ENCODE data around the gene CCDC174. TPM values are rescaled to one million over a fixed set of nuclear protein-coding genes. Genes with fewer than 3 reads are reported as not detected.
A peak's percentile ranks its signal among the peaks of the same experiment; 100 is the strongest.
"Not testable (repeated sequence)": the region's sequence is repeated elsewhere in the genome, so short reads cannot be mapped to it uniquely, and the experiment has no call there.

CCDC174 gene
- 12.6 TPM for total RNA-seq
- long read RNA-seq, transcript CCDC174-202 (11 exons, 2,942 nt), result major isoform, 12 of 12 reads
- long read RNA-seq, partial matches to known transcripts, result 0 of 12 reads
- long read RNA-seq, other reads (novel, unspliced or antisense), result 0 of 12 reads

DNA sequence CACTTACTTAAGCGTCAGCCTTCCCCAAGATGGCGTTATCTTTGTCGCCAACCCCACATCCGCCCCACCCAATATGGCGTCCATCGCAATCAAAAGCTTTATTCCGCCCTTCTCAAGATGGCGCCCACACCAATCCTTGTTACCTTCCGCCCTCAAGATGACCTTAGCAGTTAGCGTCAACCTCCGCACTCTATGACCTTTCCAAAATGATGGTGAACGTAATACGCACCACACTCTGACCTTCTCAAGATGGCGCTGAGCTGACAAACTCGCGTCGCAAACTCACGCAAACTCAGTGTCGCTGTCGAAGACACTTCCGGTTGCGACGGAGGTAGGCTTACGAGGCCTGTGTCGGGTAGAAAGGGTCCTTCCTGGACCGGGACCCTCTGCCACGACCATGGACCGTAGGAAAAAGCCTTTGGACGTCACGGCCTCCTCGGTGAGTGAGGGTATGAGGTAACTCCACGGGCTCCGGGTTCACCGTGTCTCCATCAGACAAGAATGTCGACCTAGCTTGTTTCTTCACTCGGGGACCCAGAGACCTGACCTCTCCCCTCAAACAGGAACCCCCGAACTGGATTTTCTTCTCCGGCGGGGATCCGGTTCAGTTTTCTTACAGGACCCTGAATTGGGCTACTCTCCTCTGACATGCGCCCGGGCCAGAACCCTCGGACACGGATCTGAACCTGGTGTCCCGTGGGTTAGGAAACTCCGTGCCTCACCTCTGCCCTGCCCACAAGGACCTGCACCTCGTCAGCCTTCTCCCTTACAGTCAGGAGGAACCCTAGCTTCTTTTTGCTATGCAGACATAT, at the start of gene CCDC174:
TSS of gene CCDC174 (plus strand) at position 323 of the 812 bp plus-strand sequence. CDS start at position 398, 75 bp downstream.
- intact Hi-C loops (cut with DNase I), result no loop called here
- peak; percentile 92 for DNase-seq
- ATAC-seq (ENCODE audit: poor library complexity), result peak; percentile 98

DNA sequence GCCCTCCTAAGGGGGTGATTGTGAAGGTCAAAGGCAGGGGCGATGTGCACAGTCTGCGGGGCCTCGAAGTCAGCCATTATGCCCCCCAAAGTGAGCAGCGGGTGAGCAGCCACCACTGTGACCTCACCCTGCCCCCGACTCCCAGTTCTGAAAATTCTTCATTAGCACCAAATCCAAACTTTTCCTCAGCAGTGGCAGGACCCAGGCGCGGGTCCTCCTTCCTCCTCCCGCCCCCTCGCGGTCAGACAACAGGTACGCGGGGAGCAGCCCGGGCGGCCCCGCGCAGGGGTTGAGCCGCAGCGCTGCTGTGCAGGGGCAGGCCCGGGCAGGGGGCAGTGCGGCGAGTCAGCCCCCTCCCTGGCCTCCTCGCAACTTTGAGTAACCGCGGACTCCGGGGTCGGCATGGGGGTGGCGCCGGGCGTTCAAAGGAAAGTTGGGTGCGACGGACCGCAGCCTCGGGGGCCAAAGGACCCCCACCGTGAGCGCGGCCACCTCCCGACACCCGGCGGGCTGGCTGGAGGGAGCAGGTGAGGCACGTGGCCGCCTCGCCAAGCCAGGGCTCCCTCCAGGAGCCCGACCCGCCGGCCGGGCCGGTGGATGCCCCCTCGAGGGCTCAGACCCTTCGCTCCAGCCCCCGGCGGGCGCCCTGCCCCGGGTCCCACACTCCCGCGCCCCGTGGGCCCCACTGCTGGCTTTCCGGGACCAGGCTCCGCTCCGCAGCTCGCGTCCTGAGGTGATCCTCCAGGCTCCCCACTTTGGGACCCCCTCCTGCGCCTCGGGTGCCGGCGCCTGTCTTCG, 49.4 kb upstream of the CCDC174 start:
- no peak for ATAC-seq (ENCODE audit: poor library complexity)
- intact Hi-C loops (cut with DNase I), result no loop called here
- DNase-seq, result no peak

DNA sequence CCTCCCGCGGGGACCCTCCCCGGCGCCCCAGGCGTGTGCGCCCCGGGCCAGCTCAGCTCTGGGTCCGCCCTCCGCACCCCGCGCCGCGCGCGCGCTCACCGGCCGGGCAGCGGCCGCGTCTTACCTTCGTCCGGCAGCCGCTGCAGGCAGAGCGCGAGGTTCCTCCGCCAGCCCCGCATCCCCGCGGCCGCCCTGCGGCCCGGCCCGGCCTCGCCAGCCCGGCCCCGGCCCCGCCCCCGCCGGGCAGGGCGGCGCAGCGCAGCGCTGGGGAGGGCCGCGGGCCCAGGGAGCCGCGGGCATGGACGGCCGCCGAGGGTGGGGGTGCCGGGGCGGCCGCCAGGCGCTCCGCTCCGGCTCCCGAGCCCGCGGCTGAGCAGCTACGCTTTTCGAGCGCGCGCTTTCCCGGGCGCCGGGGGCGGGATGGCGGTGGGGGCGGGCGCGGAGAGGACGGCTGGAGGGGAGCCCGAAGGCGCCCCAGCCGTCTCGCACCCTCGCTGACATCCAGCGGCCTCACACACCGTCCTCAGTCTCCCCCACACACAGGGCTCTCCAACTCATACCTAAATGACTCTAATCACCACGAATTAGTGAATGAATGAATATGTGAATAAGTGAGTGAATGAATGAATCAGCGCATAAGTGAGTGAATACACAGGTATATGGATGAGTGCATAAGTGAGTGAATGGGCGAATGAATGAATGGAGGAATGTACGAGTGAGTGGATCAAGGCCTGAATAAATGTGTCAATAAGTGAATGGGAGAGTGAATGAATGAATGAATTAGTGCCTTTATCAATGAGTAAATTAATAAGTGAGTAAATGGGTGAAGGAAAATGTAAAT, 48.5 kb upstream of the CCDC174 start:
- DNase-seq, result no peak
- intact Hi-C loops (cut with DNase I), result no loop called here
- no peak for ATAC-seq (ENCODE audit: poor library complexity)

DNA sequence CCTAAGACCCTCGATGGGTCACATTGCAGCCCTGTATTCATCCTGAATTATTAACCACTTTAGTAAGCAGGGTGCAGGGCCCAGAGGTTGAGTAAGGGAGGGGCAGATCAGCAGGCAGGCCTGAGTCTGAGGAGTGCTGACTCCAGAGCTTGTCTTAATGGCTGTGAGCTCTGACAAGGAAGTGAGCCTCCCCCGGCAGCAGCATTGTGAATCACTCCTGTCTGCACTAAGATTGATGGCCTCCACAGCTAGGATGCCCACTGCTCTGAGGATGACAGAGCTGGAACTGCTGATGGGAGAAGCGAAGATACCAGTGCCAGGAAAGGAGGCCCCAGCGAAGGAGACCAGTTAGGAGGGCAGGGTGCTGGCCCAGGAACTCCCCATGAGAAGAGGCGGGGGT, 46.5 kb upstream of the CCDC174 start:
- ATAC-seq (ENCODE audit: poor library complexity) (no peak), DNase-seq (no peak)
- intact Hi-C loops (cut with DNase I), result no loop called here

DNA sequence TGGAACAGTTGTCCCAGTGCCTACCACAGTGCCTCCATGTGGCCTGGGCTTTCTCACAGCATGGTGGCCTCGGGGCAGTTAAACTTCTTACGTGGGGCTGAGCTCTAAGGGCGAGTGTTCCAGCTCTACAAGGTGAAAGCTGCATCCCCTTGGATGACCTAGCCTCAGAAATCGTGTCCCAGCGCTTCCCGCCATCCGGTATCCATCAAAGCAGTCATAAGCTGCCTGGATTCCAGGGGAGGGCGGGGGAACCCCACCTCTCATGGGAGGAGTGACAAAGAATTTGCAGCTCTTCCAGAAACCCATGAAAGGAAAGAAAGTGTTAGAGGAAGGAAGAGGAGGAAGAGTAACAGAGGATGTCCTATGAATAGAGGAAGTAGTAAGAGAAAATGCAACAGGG, 45.8 kb upstream of the CCDC174 start:
- DNase-seq (no peak), ATAC-seq (ENCODE audit: poor library complexity) (no peak)
- intact Hi-C loops (cut with DNase I), result no loop called here

DNA sequence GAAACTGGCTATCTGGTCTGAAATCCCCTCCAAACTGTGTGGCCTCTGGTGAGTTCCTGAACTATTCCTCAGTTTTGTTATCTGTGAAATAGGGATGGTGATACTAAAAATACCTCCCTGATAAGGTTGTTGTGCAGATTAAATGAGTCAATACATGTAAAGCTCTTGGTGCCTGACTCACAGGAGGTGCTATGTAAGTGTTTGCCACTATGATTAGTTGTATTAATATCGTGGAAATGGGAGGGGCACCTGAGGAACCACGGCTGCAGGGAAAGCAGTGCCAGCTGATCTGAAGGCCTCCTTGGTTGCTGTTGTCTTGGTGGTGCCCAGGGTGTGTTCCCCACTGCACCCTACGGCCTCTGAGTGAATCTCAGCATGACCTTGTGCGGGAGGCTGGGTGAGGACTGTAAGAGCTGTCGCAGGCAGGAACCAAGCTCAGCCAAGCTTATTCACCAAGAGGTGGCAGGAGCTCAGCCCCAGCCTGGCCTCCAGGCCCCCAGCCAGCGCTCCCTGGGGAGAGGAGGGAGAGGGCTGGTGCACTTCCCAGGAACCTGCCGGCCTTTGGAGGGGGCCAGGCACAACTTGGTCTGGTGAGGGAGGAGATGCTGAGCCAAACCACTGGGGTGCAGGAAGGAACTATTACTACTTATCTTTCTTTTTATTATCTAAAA, 44.8 kb upstream of the CCDC174 start:
- intact Hi-C loops (cut with DNase I), result no loop called here
- DNase-seq, result no peak
- peak; percentile 81 for ATAC-seq (ENCODE audit: poor library complexity)

DNA sequence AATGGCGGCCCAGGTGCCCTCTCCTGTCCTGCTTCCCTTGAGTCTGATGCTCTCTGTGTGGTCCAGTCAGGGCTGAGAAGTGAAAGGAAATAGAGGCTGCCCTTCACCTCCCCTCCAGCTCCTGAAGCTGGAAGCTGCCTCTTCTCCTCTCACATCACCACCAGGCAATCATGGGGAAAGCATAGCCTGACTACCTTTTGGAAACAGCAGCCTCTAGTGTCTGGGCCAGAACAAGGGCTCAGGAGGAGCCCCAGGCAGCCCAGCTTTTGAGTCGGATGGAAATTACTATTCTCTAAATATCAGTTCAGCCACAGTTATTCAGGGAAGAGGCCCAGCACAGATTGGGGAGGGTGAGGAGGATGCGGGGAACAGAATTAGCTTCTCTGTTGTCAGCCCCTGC, 43.3 kb upstream of the CCDC174 start:
- no peak for ATAC-seq (ENCODE audit: poor library complexity)
- no peak for DNase-seq
- intact Hi-C loops (cut with DNase I), result no loop called here

DNA sequence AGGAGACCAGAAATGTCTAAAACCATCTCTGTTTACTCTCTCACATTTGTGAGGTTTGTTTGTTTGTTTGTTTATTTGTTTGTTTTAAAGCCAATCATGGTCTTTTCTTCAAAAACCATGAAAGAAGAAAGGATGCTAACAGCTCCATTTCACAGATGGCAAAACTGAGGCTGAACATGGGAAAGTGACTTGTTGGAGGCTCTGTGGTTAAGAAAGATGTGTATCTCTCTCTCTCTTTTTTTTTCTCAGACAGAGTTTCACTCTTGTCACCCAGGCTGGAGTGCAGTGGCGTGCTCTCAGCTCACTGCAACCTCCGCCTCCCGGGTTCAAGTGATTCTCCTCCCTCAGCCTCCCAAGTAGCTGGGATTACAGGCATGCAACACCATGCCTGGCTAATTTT, 42.5 kb upstream of the CCDC174 start:
- intact Hi-C loops (cut with DNase I), result not testable (repeated sequence)

DNA sequence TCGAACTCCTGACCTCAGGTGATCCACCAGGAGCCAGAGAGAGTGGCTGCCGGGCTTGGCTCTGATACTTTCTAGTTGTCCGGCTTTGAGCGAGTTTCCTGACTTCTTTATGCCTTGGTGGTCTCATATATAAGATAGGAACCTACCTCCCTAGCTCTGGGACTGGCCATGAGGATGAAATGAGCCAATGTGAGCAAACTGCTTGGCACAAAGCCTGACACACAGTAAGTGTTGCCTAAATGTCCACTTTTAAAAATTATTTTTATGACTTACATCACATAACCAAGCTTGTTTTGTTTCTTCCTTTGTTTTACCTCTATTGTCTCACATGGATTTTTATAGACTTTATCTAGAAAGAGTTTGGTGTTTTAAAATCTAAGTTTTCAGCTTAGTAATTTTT, 42.1 kb upstream of the CCDC174 start:
- ATAC-seq (ENCODE audit: poor library complexity) (no peak), DNase-seq (no peak)
- intact Hi-C loops (cut with DNase I), result no loop called here

More for the DNA sequence above, 42.5 kb upstream of the CCDC174 start:
- not testable (repeated sequence) for ATAC-seq (ENCODE audit: poor library complexity); DNase-seq

DNA sequence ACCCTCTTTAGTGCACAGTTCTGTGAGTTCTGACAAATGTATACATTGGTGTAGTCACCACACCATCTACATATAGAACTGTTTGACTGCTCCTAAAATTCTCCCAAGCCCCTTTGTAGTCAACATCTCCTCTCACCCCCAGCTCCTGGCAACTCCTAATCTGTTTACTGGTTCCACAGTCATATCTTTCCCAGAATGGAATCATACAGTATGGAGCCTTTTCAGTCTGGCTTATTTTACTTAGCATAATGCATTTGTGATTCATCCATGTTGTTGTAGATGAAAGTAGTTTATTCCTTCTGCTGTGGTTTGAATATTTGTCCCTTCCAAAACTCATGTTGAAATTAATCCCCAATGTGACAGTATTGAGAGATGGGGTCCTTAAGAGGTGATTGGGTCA, 41.6 kb upstream of the CCDC174 start:
- intact Hi-C loops (cut with DNase I), result no loop called here
- no peak for DNase-seq
- no peak for ATAC-seq (ENCODE audit: poor library complexity)

DNA sequence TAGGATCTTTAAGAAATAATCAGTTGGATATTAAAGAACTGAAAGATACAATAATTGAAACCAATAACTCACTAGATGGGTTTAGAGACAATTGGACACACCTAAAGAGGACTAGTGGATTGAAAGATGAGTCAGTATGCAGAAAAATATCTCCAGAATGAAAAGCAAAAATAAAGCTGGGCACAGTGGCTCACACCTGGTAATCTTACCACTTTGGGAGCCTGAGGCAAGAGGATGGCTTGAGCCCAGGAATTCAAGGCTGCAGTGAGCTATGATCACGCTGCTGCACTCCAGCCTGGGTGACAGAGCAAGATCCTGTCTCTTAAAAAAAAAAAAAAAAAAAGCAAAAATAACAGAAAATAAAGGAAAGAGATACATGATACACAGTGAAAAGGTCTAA, 37.4 kb upstream of the CCDC174 start:
- intact Hi-C loops (cut with DNase I), result no loop called here
- DNase-seq (no peak), ATAC-seq (ENCODE audit: poor library complexity) (no peak)

DNA sequence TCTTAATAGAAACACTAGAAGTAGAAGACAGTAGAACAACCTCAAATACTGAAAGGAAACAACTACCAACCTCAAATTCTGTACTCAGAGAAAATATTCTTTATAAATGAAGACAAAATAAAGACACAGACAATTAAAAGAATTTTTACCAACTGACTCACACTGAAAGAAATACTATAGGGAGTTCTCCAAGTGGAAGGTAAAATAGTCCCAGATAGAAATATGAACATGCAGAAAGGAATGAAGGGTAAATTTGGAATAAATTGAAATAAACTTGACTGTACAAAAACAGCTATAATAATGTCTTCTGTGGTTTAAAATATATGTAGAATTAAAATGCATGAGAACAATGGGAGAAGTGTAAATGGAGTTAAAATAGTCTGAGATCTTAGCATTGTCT, 36.7 kb upstream of the CCDC174 start:
- DNase-seq (no peak), ATAC-seq (ENCODE audit: poor library complexity) (no peak)
- intact Hi-C loops (cut with DNase I), result no loop called here

DNA sequence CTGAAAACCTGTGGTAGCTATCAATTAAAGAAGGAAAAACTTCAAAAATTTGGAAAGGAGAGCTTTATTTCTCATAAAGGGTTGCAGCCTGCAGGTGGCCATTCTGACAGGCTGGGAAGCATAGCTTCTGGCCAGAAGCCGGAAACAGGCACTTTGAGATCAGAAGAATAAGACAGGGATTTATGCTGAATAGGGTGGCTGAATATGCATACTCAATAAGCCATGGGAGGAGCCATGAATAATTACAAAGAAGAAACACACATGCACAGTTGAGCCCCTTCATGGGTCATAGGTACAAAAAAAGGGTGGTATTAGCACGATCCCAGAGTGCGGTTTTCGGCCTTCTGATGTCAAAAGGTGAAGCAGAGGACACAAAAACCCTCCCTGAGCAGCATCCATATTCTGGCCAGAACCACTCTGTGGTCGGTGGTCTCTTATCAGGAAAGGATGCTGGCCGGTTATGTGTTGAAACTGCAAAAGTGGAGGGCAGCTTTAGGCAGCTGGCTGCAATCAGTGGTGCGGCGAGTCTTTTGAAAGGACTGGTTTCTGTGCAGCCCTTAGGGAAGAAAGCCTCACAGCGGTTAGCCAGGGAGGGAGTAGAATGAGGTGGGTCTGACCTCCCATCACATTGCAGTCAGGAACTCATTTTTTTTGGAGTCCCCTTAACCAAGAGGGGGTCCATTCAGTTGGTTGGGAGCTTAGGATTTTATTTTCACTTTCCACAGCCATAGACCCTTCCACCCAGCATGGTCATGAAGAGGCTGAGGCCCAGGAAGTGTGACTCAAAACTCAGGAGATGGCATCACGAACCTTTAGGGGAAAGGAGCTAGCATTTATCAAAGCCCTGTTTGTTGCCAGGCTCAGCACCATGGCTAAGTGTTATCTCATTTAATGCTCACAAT, 34.7 kb upstream of the CCDC174 start:
- no peak for DNase-seq
- ATAC-seq (ENCODE audit: poor library complexity), result no peak
- intact Hi-C loops (cut with DNase I), result no loop called here

DNA sequence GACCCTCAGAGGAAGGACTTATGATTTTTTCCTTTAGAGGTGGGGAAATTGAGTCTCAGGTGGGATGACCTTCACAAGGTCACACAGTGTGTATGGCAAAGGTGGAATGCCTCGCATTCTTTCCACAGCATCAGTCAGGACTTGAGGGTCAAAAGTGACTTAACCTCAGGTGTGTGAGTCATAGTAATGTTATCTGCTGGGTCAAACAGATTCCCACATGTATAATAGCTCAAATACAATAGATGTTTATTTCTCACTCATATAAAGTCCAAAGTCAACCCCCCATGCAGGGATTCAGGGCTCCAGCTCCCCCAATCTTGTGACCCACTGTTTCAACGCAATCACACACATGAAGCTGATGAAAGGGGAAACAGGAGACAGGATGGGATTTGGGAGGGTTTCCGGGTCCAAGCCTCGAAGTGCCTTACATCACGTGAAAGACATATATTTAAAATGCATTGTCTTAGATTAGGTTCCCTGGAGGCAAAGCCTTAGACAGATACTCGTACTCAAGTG, 34.0 kb upstream of the CCDC174 start:
- intact Hi-C loops (cut with DNase I), result no loop called here
- no peak for DNase-seq
- ATAC-seq (ENCODE audit: poor library complexity), result no peak

DNA sequence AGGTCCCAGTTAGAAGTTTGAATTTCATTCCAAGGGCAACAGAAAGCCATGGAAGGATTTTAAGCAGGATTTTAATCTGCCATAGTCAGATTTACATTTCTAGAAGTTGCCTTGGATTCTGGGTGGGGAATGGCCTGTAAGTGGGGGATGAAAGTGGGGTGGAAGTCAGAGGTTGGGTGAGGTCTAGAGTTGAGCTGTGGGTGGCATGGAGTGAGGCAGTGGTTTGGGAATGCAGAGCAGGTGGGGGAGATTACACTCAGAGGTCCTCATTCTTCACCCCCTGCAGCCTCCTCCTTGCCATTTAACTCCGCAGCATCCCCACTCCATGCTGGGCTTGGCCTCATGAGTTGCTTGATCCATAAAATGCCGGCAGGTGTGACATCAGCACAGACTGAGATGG, 32.0 kb upstream of the CCDC174 start:
- ATAC-seq (ENCODE audit: poor library complexity), result no peak
- DNase-seq, result no peak
- intact Hi-C loops (cut with DNase I), result no loop called here

DNA sequence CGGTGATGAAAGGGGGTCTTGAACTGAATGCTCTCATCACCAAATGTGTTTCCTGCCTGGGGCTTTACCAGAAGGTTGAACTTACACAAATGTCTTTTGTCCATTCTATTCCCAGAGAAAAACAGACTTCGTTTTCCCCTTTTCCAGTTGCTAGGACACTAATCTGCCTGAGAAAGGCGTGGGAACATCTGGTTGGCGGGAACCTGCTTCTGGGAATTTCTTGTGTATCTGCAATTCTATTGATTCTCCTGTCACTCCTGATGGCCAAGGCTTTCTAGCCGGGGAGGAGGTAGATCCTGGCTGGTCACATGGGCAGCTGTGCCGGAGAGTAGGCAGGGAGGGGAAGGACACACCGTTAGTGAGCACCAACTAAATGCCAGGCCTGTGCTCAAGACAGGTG, 31.1 kb upstream of the CCDC174 start:
- no peak for ATAC-seq (ENCODE audit: poor library complexity)
- DNase-seq, result no peak
- intact Hi-C loops (cut with DNase I), result no loop called here

DNA sequence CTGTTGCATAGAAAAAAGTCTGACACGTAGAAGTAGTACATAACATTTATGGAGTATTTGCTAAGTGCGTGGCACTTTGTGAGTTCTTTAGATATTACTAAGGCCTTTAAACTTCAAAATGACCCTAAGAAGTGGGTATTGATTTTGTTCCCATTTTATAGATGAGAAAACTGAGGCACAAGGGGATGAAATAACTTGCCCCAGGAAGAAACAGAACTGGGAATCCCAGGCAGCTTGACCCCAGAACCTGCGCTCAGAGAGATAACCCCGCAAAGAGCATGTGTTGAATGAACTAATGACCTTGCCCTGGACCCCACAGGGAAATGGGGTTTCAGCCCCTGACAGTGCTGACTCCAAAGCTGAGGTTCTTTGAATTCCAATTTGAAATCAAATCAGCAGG, 30.5 kb upstream of the CCDC174 start:
- DNase-seq (no peak), ATAC-seq (ENCODE audit: poor library complexity) (no peak)
- intact Hi-C loops (cut with DNase I), result no loop called here

Measured in Right ventricle myocardium superior (tissue), 1 donor.